GM21381 (cell line): ENCODE data around the gene XKR8.

Experiments
- ATAC-seq: cut with Tn5 transposase; IDR thresholded peaks from one replicate; pipeline ENCODE4 v1.9.1; 2021; ENCODE audit warnings: mild to moderate bottlenecking, moderate library complexity; ENCODE audit not compliant: unreplicated experiment

XKR8 gene

GRCh38 chr1:27959792-27960603 is at the start of gene XKR8:
TSS of gene XKR8 (plus strand) at chr1:27959973. CDS start at chr1:27960070, 97 bp downstream.
- ATAC-seq: peak; percentile 86

GRCh38 chr1:27912429-27912828 is 47.3 kb upstream of the XKR8 start:
- no peak for ATAC-seq

- ATAC-seq: no peak
These were observed 44.6 kb upstream of the XKR8 start for GRCh38 chr1:27915082-27915575.

- ATAC-seq: no peak
These were observed 37.5 kb upstream of the XKR8 start for GRCh38 chr1:27922272-27922671.

- no peak for ATAC-seq
These were observed 31.4 kb upstream of the XKR8 start for GRCh38 chr1:27928216-27928954.

GRCh38 chr1:27931184-27931583 is 28.6 kb upstream of the XKR8 start:
- ATAC-seq: no peak

GRCh38 chr1:27931759-27932158 is 28.0 kb upstream of the XKR8 start:
- no peak for ATAC-seq

- ATAC-seq: no peak
These were observed 24.8 kb upstream of the XKR8 start, which contains the start of gene SMPDL3B for GRCh38 chr1:27934818-27935549. TSS of gene SMPDL3B (plus strand) at chr1:27935000. CDS start at chr1:27935184, 184 bp downstream.

GRCh38 chr1:27935721-27936120 is 24.1 kb upstream of the XKR8 start:
- no peak for ATAC-seq

GRCh38 chr1:27936370-27936769 is 23.4 kb upstream of the XKR8 start:
- ATAC-seq: no peak

GRCh38 chr1:27937524-27937836 is 22.3 kb upstream of the XKR8 start:
- no peak for ATAC-seq

- ATAC-seq: no peak
These were observed 21.3 kb upstream of the XKR8 start for GRCh38 chr1:27938488-27938887.

GRCh38 chr1:27940297-27940696 is 19.5 kb upstream of the XKR8 start:
- ATAC-seq: no peak

- no peak for ATAC-seq
These were observed 18.8 kb upstream of the XKR8 start for GRCh38 chr1:27940870-27941560.

GRCh38 chr1:27941671-27942540 is 17.9 kb upstream of the XKR8 start:
- ATAC-seq: no peak

GRCh38 chr1:27945020-27945419 is 14.8 kb upstream of the XKR8 start:
- no peak for ATAC-seq

GRCh38 chr1:27949027-27949426 is 10.7 kb upstream of the XKR8 start:
- ATAC-seq: no peak

GRCh38 chr1:27951396-27951795 is 8.4 kb upstream of the XKR8 start:
- no peak for ATAC-seq

- no peak for ATAC-seq
These were observed 7.6 kb upstream of the XKR8 start for GRCh38 chr1:27952147-27952546.

GRCh38 chr1:27954186-27954585 is 5.6 kb upstream of the XKR8 start:
- no peak for ATAC-seq
